Heart left ventricle (tissue), 16 donors: Measurements from ENCODE around the gene DRC3. TPM values are rescaled to one million over a fixed set of nuclear protein-coding genes. Genes with fewer than 3 reads are reported as not detected.
A peak's percentile ranks its signal among the peaks of the same experiment; 100 is the strongest.
"Not testable (repeated sequence)": the region's sequence is repeated elsewhere in the genome, so short reads cannot be mapped to it uniquely, and the experiment has no call there.

Experiments
- ATAC-seq, 4 donors: fragments of 200-7000 bp; cut with Tn5 transposase; one replicate each; pipeline ENCODE4 v1.9.1; 2020 to 2022; ENCODE audit warnings: moderate library complexity in 4 of 4, mild to moderate bottlenecking in 3 of 4, moderate number of reproducible peaks in 1 of 4
- DNase-seq, 5 donors: peaks; one replicate each; pipeline ENCODE4 v3.0.0-alpha.2; 2020
- H3K27ac ChIP-seq, 12 donors: fragments of 200-600 bp; sonication (generic) in 4 of 12; one replicate each; pipeline versions ENCODE4 v1.5.0 to v1.8.0; 2016 to 2022; ENCODE audit warnings: mild to moderate bottlenecking in 2 of 12
- H3K27me3 ChIP-seq, 9 donors: fragments of 200-600 bp; sonication (generic) in 2 of 9; one replicate each; pipeline versions ENCODE4 v1.5.1 to v1.8.0; 2016 to 2022; ENCODE audit warnings: mild to moderate bottlenecking in 3 of 9
- H3K36me3 ChIP-seq, 9 donors: fragments of 200-600 bp; sonication (generic) in 2 of 9; one replicate each; pipeline versions ENCODE4 v1.5.0 to v1.8.0; 2018 to 2022; ENCODE audit warnings: mild to moderate bottlenecking in 2 of 9
- H3K4me1 ChIP-seq, 12 donors: fragments of 200-600 bp; sonication (generic) in 4 of 12; one replicate each; pipeline versions ENCODE4 v1.5.0 to v1.8.0; 2016 to 2022; ENCODE audit warnings: mild to moderate bottlenecking in 3 of 12
- H3K4me3 ChIP-seq, 12 donors: fragments of 200-600 bp; sonication (generic) in 4 of 12; one replicate each; pipeline versions ENCODE4 v1.5.0 to v1.8.0; 2017 to 2022; ENCODE audit warnings: mild to moderate bottlenecking in 9 of 12, moderate library complexity in 4 of 12
- H3K9me3 ChIP-seq, 12 donors: fragments of 200-600 bp; sonication (generic) in 4 of 12; one replicate each; pipeline versions ENCODE4 v1.5.0 to v1.8.0; 2016 to 2022; ENCODE audit warnings: mild to moderate bottlenecking in 1 of 12
- CTCF ChIP-seq, 12 donors: fragments of 200-600 bp; sonication (generic) in 4 of 12; IDR thresholded peaks; one replicate each; pipeline versions ENCODE4 v1.5.0 to v1.8.0; 2018 to 2022; ENCODE audit warnings: antibody characterized with exemption in 12 of 12, mild to moderate bottlenecking in 5 of 12
- POLR2A ChIP-seq, 2 donors: fragments of 450-650 bp; IDR thresholded peaks; one replicate each; pipeline ENCODE4 v1.6.1; 2017; ENCODE audit warnings: antibody characterized with exemption in 2 of 2, mild to moderate bottlenecking in 2 of 2, moderate library complexity in 2 of 2
- WGBS, 4 donors: extraction: QIAGEN DNeasy Blood & Tissue Kit in 2 of 4; methylation state at CpG; one replicate each; pipeline versions ENCODE4 v1.1.5 to v1.1.7; 2013 to 2018; 5-methylcytosine and 5-hydroxymethylcytosine counted together
- intact Hi-C, 10 donors: fragments of 100-400 bp; cut with DNase I; formaldehyde crosslinking; loops; one replicate each; pipeline versions ENCODE4 v1.11.1 to v1.14.2; 2022
- polyA plus RNA-seq, 2 donors: library from polyadenylated mRNA; stranded (reverse); fragments of 200-250 nt; gene quantifications; one replicate each; pipeline ENCODE4 v1.2.3, GENCODE V29; 2013
- total RNA-seq, 9 donors: library from RNA; depleted of rRNA in 2 of 9; stranded (reverse); fragments of >200 nt in 2 of 9; fragmentation: NEBNext Ultra II Directional in 3 of 9; extraction: Animal tissue kit (Norgen Biotek cat#: 25700) in 3 of 9; gene quantifications; one replicate each; pipeline versions ENCODE4 v1.1.0 to v1.2.4, GENCODE V29; 2016 to 2023
- donor health status: ischemic (EF 13 %, LVEDD 7.1; RV severe dilation, severe dysfunction).
- donor health status: healthy with polysubstance abuse.
- donor health status: DM: no; HTN: yes; CAD: no.
- donor health status: DM: no; HTN: no; CAD: no.
- donor health status: ischemic (EF 25% LVEDD 6.9; RV normal size, moderate dysfunction).
- donor health status: ischemic (EF 25% LVEDD 5.7; RV mildly dilated, moderate dysfunction).
- donor health status: healthy.
- donor health status: DM: yes; HTN: yes; CAD: no.
- donor health status: ischemic (EF 35%, LVEDD 5.7; RV mildly dilated, moderate dysfunction).
- donor health status: nonischemic (EF 11% LVEDD 7.7; RV severe dilation, severe dysfunction).
- donor health status: DM: yes; HTN: yes; CAD: no.
- donor health status: PGD.
- donor health status: ischemic (EF 29% LVEDD 5.4; RV normal size, mild dysfunction).
- donor health status: nonischemic (EF 23%, LVEDD 6.1; RV moderate dilation, normal function).

Gene DRC3
- total and polyA plus RNA-seq, 11 donors: 0.42 to 3.7 (median 1.00) TPM

GRCh38 chr17:17993852-17994251 lies 21.2 kb downstream of the DRC3 start:
- Histone ChIP-seq H3K27ac (no peak overlapping the region), H3K36me3 (peaks cover 0 to 6% (median 0%) of the 10 kb centered on the region in 9 donors), H3K9me3 (no peaks in the 10 kb centered on the region), H3K4me1 (peaks cover 0 to 8% (median 0%) of the 10 kb centered on the region in 12 donors), H3K27me3 (no peaks in the 10 kb centered on the region), H3K4me3 (no peak overlapping the region)
- intact Hi-C loops: loop anchor here in 7 of 10 donors (1.0 to 5.0 kb wide), 5 partner anchors 33 to 43 kb away; partner anchors contain the start of genes ATPAF2 (in 1 of the 7) and GID4 (in 1 of the 7)
- DNase-seq: no peak
- ATAC-seq: peak in 1 of 4 donors; percentile 12
- TF ChIP-seq CTCF (IDR thresholded peaks at IDR 0.05): no peak
- TF ChIP-seq POLR2A (IDR thresholded peaks at IDR 0.05): no peak
- WGBS, 4 donors: 89 to 97% (median 96%) methylated on average over 10 to 12 of the region's 12 CpGs

GRCh38 chr17:17994271-17995069 lies 21.8 kb downstream of the DRC3 start:
- intact Hi-C loops: loop anchor here in 7 of 10 donors (1.0 to 5.0 kb wide), 5 partner anchors 33 to 43 kb away; partner anchors contain the start of genes ATPAF2 (in 1 of the 7) and GID4 (in 1 of the 7)
- DNase-seq: peak in 3 of 5 donors; percentile 32 to 62 (median 36)
- TF ChIP-seq POLR2A (IDR thresholded peaks at IDR 0.05): no peak
- TF ChIP-seq CTCF (IDR thresholded peaks at IDR 0.05): peak in 11 of 12 donors; percentile 26 to 62 (median 46)

GRCh38 chr17:17995887-17996286 lies 23.2 kb downstream of the DRC3 start:
- not testable (repeated sequence) for H3K27me3 ChIP-seq, H3K4me3 ChIP-seq, H3K36me3 ChIP-seq, ATAC-seq, DNase-seq, H3K27ac ChIP-seq, H3K9me3 ChIP-seq, H3K4me1 ChIP-seq
- intact Hi-C loops: loop anchor here in 2 of 10 donors (2.0 kb wide), 1 partner anchor 37 kb away; no protein-coding TSS in a partner anchor
- 94 to 99% (median 96%) methylated on average over 8 of the region's 8 CpGs for WGBS, 4 donors

More at GRCh38 chr17:17994271-17995069, 21.8 kb downstream of the DRC3 start:
- peak; percentile 55 to 83 (median 75) for ATAC-seq
- Histone ChIP-seq H3K27ac (no peak overlapping the region), H3K36me3 (peaks cover 0 to 2% (median 0%) of the 10 kb centered on the region in 9 donors), H3K4me3 (no peak overlapping the region), H3K4me1 (peaks cover 0 to 8% (median 0%) of the 10 kb centered on the region in 12 donors), H3K9me3 (no peaks in the 10 kb centered on the region), H3K27me3 (no peaks in the 10 kb centered on the region)
- WGBS, 4 donors: 53 to 65% (median 57%) methylated on average over 18 of the region's 18 CpGs

GRCh38 chr17:17998934-17999333 lies 26.3 kb downstream of the DRC3 start:
- DNase-seq: no peak
- intact Hi-C loops: no loop called here
- ATAC-seq: no peak
- H3K27me3 ChIP-seq: no peaks in the 10 kb centered on the region
- H3K4me3 ChIP-seq: no peak overlapping the region
- H3K4me1 ChIP-seq: peaks cover 0 to 8% (median 0%) of the 10 kb centered on the region in 12 donors
- no peak overlapping the region for H3K27ac ChIP-seq
- no peak for TF ChIP-seq CTCF (IDR thresholded peaks at IDR 0.05)
- TF ChIP-seq POLR2A (IDR thresholded peaks at IDR 0.05): no peak
- no peaks in the 10 kb centered on the region for H3K9me3 ChIP-seq
- H3K36me3 ChIP-seq: no peaks in the 10 kb centered on the region
- WGBS, 4 donors: 91 to 96% (median 91%) methylated on average over 7 to 8 of the region's 8 CpGs
